OCI-LY1 (cell line): Measurements from ENCODE around the gene PKNOX2.

ENCODE experiments used
- EZH2 ChIP-seq: fragments of 200-600 bp; sonication (generic), shearing (Covaris generic); IDR thresholded peaks from 2 replicates; pipeline ENCODE4 v1.8.0; 2017; ENCODE audit warnings: borderline replicate concordance, mixed run types, mild to moderate bottlenecking, antibody characterized with exemption, low read length, moderate library complexity, mixed read lengths
- TF ChIP-seq, protein P1 (sequence below): fragments of 200-600 bp; sonication (generic), shearing (Covaris generic); IDR thresholded peaks from 2 replicates; pipeline ENCODE4 v1.5.1; 2017; ENCODE audit warnings: mild to moderate bottlenecking, antibody characterized with exemption, low read length, moderate library complexity, mixed read lengths

DNA sequence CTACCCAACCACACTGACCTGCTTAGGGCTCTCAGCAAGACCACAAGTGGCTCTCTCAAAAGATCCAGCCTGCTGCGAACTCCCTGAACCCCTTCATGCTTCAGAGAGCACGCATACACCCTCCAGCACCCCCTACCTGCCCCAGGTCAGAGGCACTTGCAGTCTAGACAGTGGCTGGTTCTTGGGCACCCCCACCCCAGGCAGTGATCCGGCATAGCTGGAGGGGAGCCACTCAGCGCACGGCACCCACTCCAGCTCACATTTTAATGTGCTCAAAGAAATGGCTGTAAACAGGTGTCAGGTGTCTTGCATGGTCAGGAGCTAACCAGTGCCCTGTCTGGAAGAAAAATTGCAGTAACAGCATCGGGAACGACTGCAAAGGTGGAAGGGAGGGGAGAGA lies 140.8 kb downstream of the PKNOX2 start:
- TF ChIP-seq, protein P1, sequence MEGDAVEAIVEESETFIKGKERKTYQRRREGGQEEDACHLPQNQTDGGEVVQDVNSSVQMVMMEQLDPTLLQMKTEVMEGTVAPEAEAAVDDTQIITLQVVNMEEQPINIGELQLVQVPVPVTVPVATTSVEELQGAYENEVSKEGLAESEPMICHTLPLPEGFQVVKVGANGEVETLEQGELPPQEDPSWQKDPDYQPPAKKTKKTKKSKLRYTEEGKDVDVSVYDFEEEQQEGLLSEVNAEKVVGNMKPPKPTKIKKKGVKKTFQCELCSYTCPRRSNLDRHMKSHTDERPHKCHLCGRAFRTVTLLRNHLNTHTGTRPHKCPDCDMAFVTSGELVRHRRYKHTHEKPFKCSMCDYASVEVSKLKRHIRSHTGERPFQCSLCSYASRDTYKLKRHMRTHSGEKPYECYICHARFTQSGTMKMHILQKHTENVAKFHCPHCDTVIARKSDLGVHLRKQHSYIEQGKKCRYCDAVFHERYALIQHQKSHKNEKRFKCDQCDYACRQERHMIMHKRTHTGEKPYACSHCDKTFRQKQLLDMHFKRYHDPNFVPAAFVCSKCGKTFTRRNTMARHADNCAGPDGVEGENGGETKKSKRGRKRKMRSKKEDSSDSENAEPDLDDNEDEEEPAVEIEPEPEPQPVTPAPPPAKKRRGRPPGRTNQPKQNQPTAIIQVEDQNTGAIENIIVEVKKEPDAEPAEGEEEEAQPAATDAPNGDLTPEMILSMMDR: no peak
- TF ChIP-seq EZH2: no peak
